Mucosa of stomach (tissue), 1 donor: ENCODE measurements around the gene CROCC2.

Source experiments
- H3K27me3 ChIP-seq: one replicate; pipeline ENCODE4 v1.7.0; 2013; ENCODE audit warnings: mild to moderate bottlenecking, low read length; ENCODE audit not compliant: control insufficient read depth, insufficient read depth
- H3K36me3 ChIP-seq: one replicate; pipeline ENCODE4 v1.7.0; 2013; ENCODE audit warnings: low read length; ENCODE audit not compliant: control insufficient read depth, insufficient read depth
- H3K4me1 ChIP-seq: one replicate; pipeline ENCODE4 v1.7.0; 2013; ENCODE audit warnings: mild to moderate bottlenecking, low read length; ENCODE audit not compliant: control insufficient read depth, insufficient read depth
- H3K4me3 ChIP-seq: one replicate; pipeline ENCODE4 v1.7.0; 2013; ENCODE audit warnings: low read length
- H3K9ac ChIP-seq: one replicate; pipeline ENCODE4 v1.7.0; 2013; ENCODE audit warnings: mild to moderate bottlenecking, low read length, moderate library complexity
- H3K9me3 ChIP-seq: one replicate; pipeline ENCODE4 v1.7.0; 2013; ENCODE audit warnings: mild to moderate bottlenecking, low read length, moderate library complexity; ENCODE audit not compliant: control insufficient read depth
- donor health status: Pancreatic carcinoma.

Gene CROCC2

GRCh38 chr2:240906141-240906910, at the start of gene CROCC2:
CROCC2 (plus strand) TSS chr2:240906336; CDS start chr2:240906514, 178 bp downstream.
- Histone ChIP-seq H3K4me1 (no peaks in the 10 kb centered on the region), H3K9ac (no peak within 1 kb of the TSS), H3K27me3 (peaks cover 20% of the 10 kb centered on the region), H3K36me3 (no peaks in the 10 kb centered on the region), H3K9me3 (no peaks in the 10 kb centered on the region), H3K4me3 (no peak within 1 kb of the TSS)

- H3K4me1 ChIP-seq: peaks cover 7% of the 10 kb centered on the region
- H3K27me3 ChIP-seq: no peaks in the 10 kb centered on the region
- no peak overlapping the region for H3K4me3 ChIP-seq
- no peak overlapping the region for H3K9ac ChIP-seq
- no peaks in the 10 kb centered on the region for H3K36me3 ChIP-seq
- H3K9me3 ChIP-seq: no peaks in the 10 kb centered on the region
Observed at GRCh38 chr2:240857039-240858008, 48.8 kb upstream of the CROCC2 start.

GRCh38 chr2:240858321-240858720, 47.8 kb upstream of the CROCC2 start:
- H3K36me3 ChIP-seq: no peaks in the 10 kb centered on the region
- no peaks in the 10 kb centered on the region for H3K27me3 ChIP-seq
- no peaks in the 10 kb centered on the region for H3K9me3 ChIP-seq
- H3K4me1 ChIP-seq: peaks cover 7% of the 10 kb centered on the region
- H3K4me3 ChIP-seq: no peak overlapping the region
- H3K9ac ChIP-seq: no peak overlapping the region

- H3K36me3 ChIP-seq: no peaks in the 10 kb centered on the region
- no peak overlapping the region for H3K9ac ChIP-seq
- no peaks in the 10 kb centered on the region for H3K9me3 ChIP-seq
- H3K27me3 ChIP-seq: no peaks in the 10 kb centered on the region
- H3K4me3 ChIP-seq: no peak overlapping the region
- peaks cover 7% of the 10 kb centered on the region for H3K4me1 ChIP-seq
Observed at GRCh38 chr2:240858871-240859270, 47.3 kb upstream of the CROCC2 start.

- Histone ChIP-seq H3K9me3 (no peaks in the 10 kb centered on the region), H3K36me3 (no peaks in the 10 kb centered on the region), H3K9ac (no peak overlapping the region), H3K4me3 (no peak overlapping the region), H3K27me3 (no peaks in the 10 kb centered on the region), H3K4me1 (peaks cover 7% of the 10 kb centered on the region)
Observed at GRCh38 chr2:240861547-240861946, 44.6 kb upstream of the CROCC2 start.

- Histone ChIP-seq H3K9me3 (no peaks in the 10 kb centered on the region), H3K4me3 (no peak overlapping the region), H3K36me3 (no peaks in the 10 kb centered on the region), H3K4me1 (no peaks in the 10 kb centered on the region), H3K27me3 (no peaks in the 10 kb centered on the region), H3K9ac (no peak overlapping the region)
Observed at GRCh38 chr2:240864475-240864874, 41.7 kb upstream of the CROCC2 start.

GRCh38 chr2:240865391-240865790, 40.7 kb upstream of the CROCC2 start:
- H3K4me3 ChIP-seq: no peak overlapping the region
- H3K9me3 ChIP-seq: no peaks in the 10 kb centered on the region
- no peaks in the 10 kb centered on the region for H3K36me3 ChIP-seq
- peaks cover 2% of the 10 kb centered on the region for H3K27me3 ChIP-seq
- no peaks in the 10 kb centered on the region for H3K4me1 ChIP-seq
- H3K9ac ChIP-seq: no peak overlapping the region

GRCh38 chr2:240868286-240869108, 37.6 kb upstream of the CROCC2 start, which contains the start of gene AGXT:
AGXT (plus strand) TSS chr2:240868824; CDS start chr2:240868866, 42 bp downstream.
- Histone ChIP-seq H3K9me3 (no peaks in the 10 kb centered on the region), H3K4me1 (no peaks in the 10 kb centered on the region), H3K27me3 (peaks cover 2% of the 10 kb centered on the region), H3K4me3 (no peak within 1 kb of the TSS), H3K9ac (no peak within 1 kb of the TSS), H3K36me3 (no peaks in the 10 kb centered on the region)

GRCh38 chr2:240869109-240869955, 36.8 kb upstream of the CROCC2 start:
- peaks cover 1% of the 10 kb centered on the region for H3K4me1 ChIP-seq
- H3K9me3 ChIP-seq: no peaks in the 10 kb centered on the region
- H3K9ac ChIP-seq: no peak overlapping the region
- peaks cover 2% of the 10 kb centered on the region for H3K27me3 ChIP-seq
- H3K4me3 ChIP-seq: no peak overlapping the region
- no peaks in the 10 kb centered on the region for H3K36me3 ChIP-seq

- no peaks in the 10 kb centered on the region for H3K9me3 ChIP-seq
- H3K27me3 ChIP-seq: peaks cover 2% of the 10 kb centered on the region
- H3K9ac ChIP-seq: no peak overlapping the region
- H3K4me3 ChIP-seq: no peak overlapping the region
- peaks cover 4% of the 10 kb centered on the region for H3K4me1 ChIP-seq
- H3K36me3 ChIP-seq: no peaks in the 10 kb centered on the region
Observed at GRCh38 chr2:240869956-240870875, 35.9 kb upstream of the CROCC2 start.
